PC-9 (cell line): ENCODE data around the gene SLC27A6. TPM values are rescaled to one million over a fixed set of nuclear protein-coding genes. Genes with fewer than 3 reads are reported as not detected.

ENCODE experiments used
- BruUV-seq: library from RNA; stranded (reverse); fragments of 400-500 nt; replicated peaks from 2 replicates; lab custom pipeline; 2021; lab: Mats Ljungman, UMichigan
- CTCF ChIA-PET: fragments of 300-600 bp; sonication (Branson Sonifier 250); formaldehyde crosslinking; loops from one replicate; lab custom pipeline; 2022; ENCODE audit warnings: antibody characterized with exemption; lab: Charles Lee
- POLR2A ChIA-PET: fragments of 300-600 bp; sonication (Branson Sonifier 250); formaldehyde crosslinking; loops from one replicate; lab custom pipeline; 2022; ENCODE audit warnings: antibody characterized with exemption; ENCODE audit not compliant: unreplicated experiment; lab: Charles Lee
- DNase-seq, 2 experiments: peaks; one replicate each; pipeline versions ENCODE4 v3.0.0 to v3.0.0-alpha.2; 2015 to 2022; ENCODE audit warnings: mixed read lengths in 1 of 2
- H2AFZ ChIP-seq: fragments of 200-600 bp; sonication (generic); 2 replicates; pipeline ENCODE4 v1.8.1; 2017; ENCODE audit warnings: antibody characterized with exemption
- H3F3A ChIP-seq: fragments of 200-600 bp; sonication (generic); 2 replicates; pipeline ENCODE4 v1.8.1; 2017; ENCODE audit warnings: antibody characterized with exemption, mild to moderate bottlenecking, low read depth; ENCODE audit not compliant: insufficient read depth
- H3K27ac ChIP-seq: fragments of 200-600 bp; sonication (generic); 2 replicates; pipeline ENCODE4 v1.6.1; 2016; ENCODE audit warnings: mixed run types
- H3K27me3 ChIP-seq: fragments of 200-600 bp; sonication (generic); 2 replicates; pipeline ENCODE4 v1.6.1; 2016; ENCODE audit warnings: low read depth, mixed run types; ENCODE audit not compliant: insufficient read depth
- H3K36me3 ChIP-seq: fragments of 200-600 bp; sonication (generic); 2 replicates; pipeline ENCODE4 v1.6.1; 2016; ENCODE audit warnings: low read depth, mixed run types
- H3K4me1 ChIP-seq: fragments of 200-600 bp; sonication (generic); replicated peaks from 2 replicates; pipeline ENCODE4 v1.6.1; 2016; ENCODE audit warnings: mixed run types; ENCODE audit not compliant: insufficient read depth
- H3K4me2 ChIP-seq: fragments of 200-600 bp; sonication (generic); 2 replicates; pipeline ENCODE4 v1.6.1; 2017; ENCODE audit warnings: mixed run types
- H3K4me3 ChIP-seq: fragments of 200-600 bp; sonication (generic); 2 replicates; pipeline ENCODE4 v1.6.1; 2016; ENCODE audit warnings: mixed run types
- H3K79me2 ChIP-seq: fragments of 200-600 bp; sonication (generic); 2 replicates; pipeline ENCODE4 v1.6.1; 2017; ENCODE audit warnings: low read depth, mixed run types
- H3K9me2 ChIP-seq: fragments of 200-600 bp; sonication (generic); 2 replicates; pipeline ENCODE4 v1.8.1; 2017; ENCODE audit warnings: mild to moderate bottlenecking; ENCODE audit not compliant: insufficient read depth
- H3K9me3 ChIP-seq: fragments of 200-600 bp; sonication (generic); 2 replicates; pipeline ENCODE4 v1.8.1; 2016; ENCODE audit warnings: low read depth; ENCODE audit not compliant: insufficient read depth
- H4K20me1 ChIP-seq: fragments of 200-600 bp; sonication (generic); 2 replicates; pipeline ENCODE4 v1.8.1; 2017; ENCODE audit not compliant: insufficient read depth
- CTCF ChIP-seq: fragments of 200-600 bp; sonication (generic); conservative IDR thresholded peaks from 2 replicates; pipeline ENCODE4 v1.6.1; 2017; ENCODE audit warnings: mixed run types, antibody characterized with exemption, mild to moderate bottlenecking, moderate library complexity
- EZH2 ChIP-seq: fragments of 200-600 bp; sonication (generic); IDR thresholded peaks from 2 replicates; pipeline ENCODE4 v1.8.0; 2017; ENCODE audit warnings: antibody characterized with exemption, low read depth
- intact Hi-C: fragments of 100-400 bp; cut with micrococcal nuclease; formaldehyde crosslinking; loops from one replicate; pipeline ENCODE4 v1.10.0; 2022; ENCODE audit not compliant: unreplicated experiment
- total RNA-seq: library from RNA; stranded (reverse); gene quantifications from 2 replicates; pipeline ENCODE4 v1.2.3, GENCODE V29; 2021

SLC27A6 gene
- total RNA-seq, 1 experiment from 2014 or later, result not detected

GRCh38 chr5:129018837-129019236 lies 53.5 kb downstream of the SLC27A6 start:
- Histone ChIP-seq H3K9me2 (no peaks in the 10 kb centered on the region), H3K9me3 (no peaks in the 10 kb centered on the region), H2AFZ (no peak overlapping the region), H3K27ac (no peak overlapping the region), H3F3A (no peaks in the 10 kb centered on the region), H3K79me2 (no peaks in the 10 kb centered on the region), H4K20me1 (no peaks in the 10 kb centered on the region), H3K4me3 (no peak overlapping the region), H3K4me2 (no peak overlapping the region), H3K36me3 (no peaks in the 10 kb centered on the region), H3K4me1 (no peaks in the 10 kb centered on the region), H3K27me3 (no peaks in the 10 kb centered on the region)
- TF ChIP-seq EZH2 (no peak), CTCF (no peak)
- CTCF ChIA-PET, result no interaction called here
- BruUV-seq, result no TSS peak
- POLR2A ChIA-PET, result no interaction called here
- no peak for DNase-seq
- intact Hi-C loops, result no loop called here

GRCh38 chr5:129019401-129019908 lies 54.2 kb downstream of the SLC27A6 start:
- Histone ChIP-seq H3K9me3 (no peaks in the 10 kb centered on the region), H3K4me1 (no peaks in the 10 kb centered on the region), H3K4me3 (no peak overlapping the region), H4K20me1 (no peaks in the 10 kb centered on the region), H3K27ac (no peak overlapping the region), H3K4me2 (no peak overlapping the region), H3F3A (no peaks in the 10 kb centered on the region), H3K79me2 (no peaks in the 10 kb centered on the region), H3K9me2 (no peaks in the 10 kb centered on the region), H3K36me3 (no peaks in the 10 kb centered on the region), H2AFZ (no peak overlapping the region), H3K27me3 (no peaks in the 10 kb centered on the region)
- DNase-seq, result no peak
- BruUV-seq, result no TSS peak
- TF ChIP-seq CTCF (no peak), EZH2 (no peak)
- ChIA-PET POLR2A (no interaction called here), CTCF (no interaction called here)
- intact Hi-C loops, result no loop called here

- no peaks in the 10 kb centered on the region for H4K20me1 ChIP-seq
- no peak overlapping the region for H3K4me2 ChIP-seq
- no peaks in the 10 kb centered on the region for H3F3A ChIP-seq
- no peaks in the 10 kb centered on the region for H3K9me3 ChIP-seq
- TF ChIP-seq EZH2 (no peak), CTCF (no peak)
- H3K36me3 ChIP-seq, result no peaks in the 10 kb centered on the region
- DNase-seq, result no peak
- no peak overlapping the region for H3K27ac ChIP-seq
- no peaks in the 10 kb centered on the region for H3K27me3 ChIP-seq
- intact Hi-C loops, result no loop called here
- no peaks in the 10 kb centered on the region for H3K79me2 ChIP-seq
- H2AFZ ChIP-seq, result no peak overlapping the region
- no peak overlapping the region for H3K4me3 ChIP-seq
- no peaks in the 10 kb centered on the region for H3K9me2 ChIP-seq
- no TSS peak for BruUV-seq
- no peaks in the 10 kb centered on the region for H3K4me1 ChIP-seq
- ChIA-PET POLR2A (no interaction called here), CTCF (no interaction called here)
These were observed 55.4 kb downstream of the SLC27A6 start for GRCh38 chr5:129020683-129021082.
